Activated B cell treated with CpG ODN at 0.5 μM for 24 hours (primary cell): ENCODE results near the gene GALNT9. TPM values are rescaled to one million over a fixed set of nuclear protein-coding genes. Genes with fewer than 3 reads are reported as not detected.
"Not testable (repeated sequence)": the region's sequence is repeated elsewhere in the genome, so short reads cannot be mapped to it uniquely, and the experiment has no call there.

Experiments used
- ATAC-seq: fragments of 200-7000 bp; cut with Tn5 transposase; one replicate; pipeline ENCODE4 v1.10.0; 2021; ENCODE audit warnings: low read depth, mild to moderate bottlenecking, moderate library complexity
- CTCF ChIA-PET: fragments of 350-600 bp; sonication (Branson Sonifier 250); formaldehyde crosslinking; loops from one replicate; lab custom pipeline; 2021; ENCODE audit warnings: antibody characterized with exemption; lab: Charles Lee
- POLR2A ChIA-PET: fragments of 350-600 bp; sonication (Branson Sonifier 250); formaldehyde crosslinking; loops from one replicate; lab custom pipeline; 2021; ENCODE audit warnings: antibody characterized with exemption; lab: Charles Lee
- DNase-seq: peaks from one replicate; pipeline ENCODE4 v3.0.0; 2022
- H3K27ac Mint-ChIP-seq: one replicate; pipeline ENCODE4 v1.8.0; 2020; ENCODE audit warnings: mixed read lengths
- H3K27me3 Mint-ChIP-seq: one replicate; pipeline ENCODE4 v1.8.0; 2021; ENCODE audit warnings: mixed read lengths
- H3K36me3 Mint-ChIP-seq: one replicate; pipeline ENCODE4 v1.8.0; 2021; ENCODE audit warnings: low read depth, mixed read lengths
- H3K4me1 Mint-ChIP-seq: one replicate; pipeline ENCODE4 v1.8.0; 2021; ENCODE audit warnings: mixed read lengths
- H3K4me3 Mint-ChIP-seq: one replicate; pipeline ENCODE4 v1.8.0; 2020; ENCODE audit warnings: mild to moderate bottlenecking, mixed read lengths
- H3K9me3 Mint-ChIP-seq: one replicate; pipeline ENCODE4 v1.8.0; 2020; ENCODE audit warnings: mixed read lengths
- CTCF ChIP-seq: fragments of 200-600 bp; IDR thresholded peaks from one replicate; pipeline ENCODE4 v1.8.0; 2022; ENCODE audit warnings: antibody characterized with exemption, mild to moderate bottlenecking
- intact Hi-C: fragments of 100-400 bp; cut with micrococcal nuclease; formaldehyde crosslinking; loops from one replicate; pipeline ENCODE4 v1.15.1; 2024
- total RNA-seq: library from RNA; stranded (reverse); gene quantifications from 2 replicates; pipeline ENCODE4 v1.2.3, GENCODE V29; 2022

The GALNT9 gene
- total RNA-seq, 1 donor from 2014 or later, result not detected

DNA sequence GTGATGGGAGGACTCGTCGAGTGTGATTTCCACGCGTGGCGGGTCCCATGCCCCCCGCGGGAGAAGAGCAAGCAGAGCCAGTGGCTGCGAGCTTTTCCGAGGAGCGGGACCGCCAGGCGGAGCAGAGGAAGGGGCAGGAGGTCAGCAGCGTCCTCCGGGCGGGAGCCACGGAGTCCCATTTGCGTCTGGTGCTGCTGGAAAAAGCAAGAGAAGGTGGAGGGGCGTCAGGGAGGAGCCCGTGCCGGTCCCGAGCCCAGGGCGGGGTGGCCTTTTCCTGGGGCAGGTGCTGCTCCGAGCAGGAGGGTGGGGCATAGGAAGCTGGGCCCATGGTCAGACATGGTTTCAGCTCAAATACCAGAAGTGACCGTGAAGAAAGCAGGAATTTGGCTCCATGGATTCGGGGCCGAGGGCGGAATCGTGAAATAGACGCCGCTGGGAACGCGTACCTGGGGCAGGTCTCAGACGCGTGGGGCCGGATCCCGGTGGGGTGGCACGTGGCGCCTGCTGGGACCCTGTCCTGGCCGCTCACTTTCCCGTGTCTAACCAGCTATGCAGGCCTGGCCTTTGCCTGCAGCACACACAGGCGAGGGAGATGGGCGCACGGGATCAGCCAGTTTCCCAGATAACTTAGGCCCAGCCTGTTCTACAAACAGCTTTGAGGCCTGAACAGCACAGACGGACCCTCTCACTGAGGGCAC lies 60.0 kb downstream of the GALNT9 start:
- no peaks in the 10 kb centered on the region for H3K27me3 Mint-ChIP-seq
- intact Hi-C loops, result no loop called here
- no peaks in the 10 kb centered on the region for H3K4me1 Mint-ChIP-seq
- no peaks in the 10 kb centered on the region for H3K36me3 Mint-ChIP-seq
- DNase-seq (no peak), ATAC-seq (no peak)
- ChIA-PET POLR2A (no interaction called here), CTCF (no interaction called here)
- no peaks in the 10 kb centered on the region for H3K9me3 Mint-ChIP-seq
- no peak overlapping the region for H3K4me3 Mint-ChIP-seq
- no peak for TF ChIP-seq CTCF
- no peak overlapping the region for H3K27ac Mint-ChIP-seq

DNA sequence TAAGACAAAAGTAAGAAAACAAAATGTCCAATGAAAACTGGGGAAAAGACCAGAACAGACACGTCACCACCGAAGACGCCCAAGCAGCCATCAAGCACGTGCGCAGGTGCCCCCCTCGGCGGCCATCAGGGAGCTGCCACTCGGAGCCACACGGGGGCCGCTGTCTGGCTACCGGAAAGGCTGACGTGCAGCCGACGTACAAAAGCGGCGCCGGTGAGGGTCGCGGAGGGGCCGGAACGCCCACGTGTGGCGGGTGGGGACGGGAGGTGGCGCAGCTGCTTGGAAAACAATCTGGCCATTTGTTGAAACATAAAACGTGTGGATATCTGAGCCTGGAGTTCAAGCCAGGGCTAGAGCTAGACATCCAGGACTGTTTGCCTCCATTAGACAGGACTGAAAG lies 60.7 kb downstream of the GALNT9 start:
- H3K9me3 Mint-ChIP-seq, result no peaks in the 10 kb centered on the region
- DNase-seq, result no peak

GRCh38 chr12:132267873-132268272 lies 61.5 kb downstream of the GALNT9 start:
- POLR2A ChIA-PET, result no interaction called here
- no peak overlapping the region for H3K27ac Mint-ChIP-seq
- H3K4me3 Mint-ChIP-seq, result no peak overlapping the region
- H3K27me3 Mint-ChIP-seq, result no peaks in the 10 kb centered on the region
- DNase-seq, result no peak
- no peaks in the 10 kb centered on the region for H3K36me3 Mint-ChIP-seq
- H3K4me1 Mint-ChIP-seq, result no peaks in the 10 kb centered on the region
- TF ChIP-seq CTCF, result no peak
- intact Hi-C loops, result no loop called here
- no peaks in the 10 kb centered on the region for H3K9me3 Mint-ChIP-seq
- CTCF ChIA-PET, result no interaction called here
- no peak for ATAC-seq

More for the DNA sequence above, 60.7 kb downstream of the GALNT9 start:
- Mint-ChIP-seq H3K27me3 (no peaks in the 10 kb centered on the region), H3K27ac (no peak overlapping the region), H3K4me1 (no peaks in the 10 kb centered on the region), H3K36me3 (no peaks in the 10 kb centered on the region), H3K4me3 (no peak overlapping the region)
- intact Hi-C loops, result no loop called here
- ATAC-seq, result no peak
- POLR2A ChIA-PET, result no interaction called here
- CTCF ChIA-PET, result no interaction called here
- no peak for TF ChIP-seq CTCF

DNA sequence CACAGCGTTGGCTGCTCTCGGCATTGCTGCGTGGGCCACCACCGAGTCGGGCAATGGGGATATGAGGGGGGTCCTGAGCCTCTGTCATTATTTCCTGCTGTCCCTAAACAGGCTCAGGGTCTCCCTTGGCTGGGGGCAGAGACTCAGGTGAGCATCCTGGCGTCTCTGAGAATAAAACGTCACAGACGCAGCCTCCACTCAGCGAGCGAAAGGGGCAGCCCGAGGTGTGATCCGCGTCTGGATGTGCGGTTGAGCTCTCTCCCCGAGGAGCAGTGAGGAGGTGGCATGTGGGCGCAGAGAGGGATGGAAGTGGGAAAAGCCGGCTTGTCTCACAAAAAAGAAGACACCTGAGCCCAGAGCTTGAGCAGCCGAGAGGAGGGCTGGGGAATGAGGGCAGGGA lies 62.6 kb downstream of the GALNT9 start:
- H3K27ac Mint-ChIP-seq, result no peak overlapping the region
- TF ChIP-seq CTCF, result no peak
- POLR2A ChIA-PET, result no interaction called here
- H3K9me3 Mint-ChIP-seq, result no peaks in the 10 kb centered on the region
- CTCF ChIA-PET, result no interaction called here
- H3K36me3 Mint-ChIP-seq, result no peaks in the 10 kb centered on the region
- H3K4me1 Mint-ChIP-seq, result no peaks in the 10 kb centered on the region
- intact Hi-C loops, result no loop called here
- no peak overlapping the region for H3K4me3 Mint-ChIP-seq
- ATAC-seq, result no peak
- H3K27me3 Mint-ChIP-seq, result no peaks in the 10 kb centered on the region
- DNase-seq, result no peak

GRCh38 chr12:132266370-132266769 lies 63.0 kb downstream of the GALNT9 start:
- ChIA-PET POLR2A (no interaction called here), CTCF (no interaction called here)
- intact Hi-C loops, result no loop called here
- no peak for TF ChIP-seq CTCF
- H3K4me3 Mint-ChIP-seq, result no peak overlapping the region
- H3K27me3 Mint-ChIP-seq, result no peaks in the 10 kb centered on the region
- no peaks in the 10 kb centered on the region for H3K4me1 Mint-ChIP-seq
- no peaks in the 10 kb centered on the region for H3K9me3 Mint-ChIP-seq
- no peaks in the 10 kb centered on the region for H3K36me3 Mint-ChIP-seq
- DNase-seq, result no peak
- no peak for ATAC-seq
- no peak overlapping the region for H3K27ac Mint-ChIP-seq

- H3K9me3 Mint-ChIP-seq, ATAC-seq, CTCF ChIA-PET, POLR2A ChIA-PET, H3K27me3 Mint-ChIP-seq, H3K27ac Mint-ChIP-seq, H3K4me3 Mint-ChIP-seq, DNase-seq, intact Hi-C loops, H3K4me1 Mint-ChIP-seq, H3K36me3 Mint-ChIP-seq: not testable (repeated sequence)
Observed at GRCh38 chr12:132265822-132266221, 63.6 kb downstream of the GALNT9 start.
